Caki2 (cell line): Measurements from ENCODE around the gene NPAS3. TPM values are rescaled to one million over a fixed set of nuclear protein-coding genes. Genes with fewer than 3 reads are reported as not detected.

Experiments
- DNase-seq: peaks from one replicate; pipeline ENCODE4 v3.0.0-alpha.2; 2015; ENCODE audit warnings: low read depth
- in situ Hi-C: cut with HindIII; loops from 2 replicates; pipeline ENCODE4 v1.10.0; 2016; ENCODE audit warnings: low sequenced_read_pairs, low pct_unique_long_range_greater_than_20kb, mixed read lengths
- total RNA-seq: library from RNA; depleted of rRNA; stranded (reverse); fragments of >200 nt; shearing (Covaris generic); gene quantifications from 2 replicates; pipeline ENCODE4 v1.2.3, GENCODE V29; 2014; ENCODE audit warnings: low replicate concordance

The NPAS3 gene
- total RNA-seq, 1 experiment from 2014 or later, result 8.1 TPM

DNA sequence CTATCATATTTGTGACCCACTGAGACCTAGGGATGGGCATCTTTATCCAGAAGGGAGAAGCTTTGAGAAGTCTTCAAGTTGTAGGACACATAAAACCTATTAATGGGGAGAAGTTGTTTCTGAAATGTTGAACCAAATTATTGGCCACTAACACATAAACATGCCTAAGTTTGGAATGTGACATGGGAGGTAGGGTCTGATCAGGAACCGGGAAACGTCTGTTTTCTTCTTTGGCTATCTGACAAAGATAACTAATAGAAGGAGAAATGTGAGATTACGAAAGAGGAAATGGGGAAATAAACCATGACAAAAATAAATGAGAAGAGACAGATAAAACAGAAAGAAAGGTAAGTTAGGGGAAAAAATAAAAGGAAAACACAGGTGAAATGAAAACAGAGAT lies 586.9 kb downstream of the NPAS3 start:
- in situ Hi-C loops, result no loop called here

GRCh38 chr14:33527023-33527634 lies 588.5 kb downstream of the NPAS3 start:
- in situ Hi-C loops, result no loop called here
- no peak for DNase-seq

More for the DNA sequence above, 586.9 kb downstream of the NPAS3 start:
- no peak for DNase-seq

- in situ Hi-C loops, result no loop called here
These were observed 590.0 kb downstream of the NPAS3 start for GRCh38 chr14:33528655-33529054.

DNA sequence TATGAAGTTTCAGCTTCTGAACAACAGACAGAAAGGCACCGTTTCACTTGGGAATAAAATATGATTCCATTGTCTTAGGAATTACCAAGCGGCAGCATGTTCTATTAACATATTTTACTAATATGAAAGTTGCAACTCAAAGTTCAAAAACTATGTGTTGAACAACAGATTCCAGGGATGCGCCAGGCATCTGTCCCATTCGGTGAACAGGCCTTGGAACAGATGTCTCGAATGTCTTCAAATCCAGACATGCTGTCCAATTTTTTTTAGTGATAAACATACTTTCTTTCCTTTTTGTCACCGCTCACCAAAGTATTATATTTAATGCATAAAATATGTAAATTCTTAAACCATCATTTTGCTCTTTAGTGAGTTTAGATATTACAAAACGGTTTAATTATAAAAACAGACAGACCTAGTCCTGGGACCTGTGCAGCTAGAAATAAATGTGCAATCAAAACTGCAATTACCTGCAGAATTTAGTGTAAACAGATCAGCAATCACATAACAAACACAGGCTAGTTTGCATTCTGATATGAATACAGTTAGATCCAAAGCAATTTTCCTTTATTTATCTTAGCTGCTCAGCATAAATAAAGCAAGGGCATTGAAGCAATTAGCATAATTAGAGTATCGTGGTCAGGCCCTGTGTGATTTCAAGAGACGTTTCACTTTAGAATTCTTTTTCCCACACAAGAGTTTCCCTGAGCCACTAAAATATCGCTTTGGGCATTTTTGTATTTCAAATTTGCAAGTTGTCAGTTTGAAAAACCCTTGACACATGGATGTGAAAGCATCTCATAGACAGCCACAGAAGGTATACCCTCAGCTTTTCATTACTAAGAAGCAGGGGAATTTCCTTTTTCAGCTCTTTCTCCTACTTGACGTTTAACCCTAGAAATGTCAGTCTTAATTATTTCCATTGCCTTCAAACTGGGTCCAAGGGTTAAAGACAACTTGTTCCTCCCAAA lies 591.4 kb downstream of the NPAS3 start:
- no peak for DNase-seq
- in situ Hi-C loops, result no loop called here

More at GRCh38 chr14:33528655-33529054, 590.0 kb downstream of the NPAS3 start:
- DNase-seq, result no peak

GRCh38 chr14:33532553-33532952 lies 593.9 kb downstream of the NPAS3 start:
- no peak for DNase-seq

GRCh38 chr14:33534104-33534503 lies 595.4 kb downstream of the NPAS3 start:
- no peak for DNase-seq
- in situ Hi-C loops, result no loop called here

More at GRCh38 chr14:33532553-33532952, 593.9 kb downstream of the NPAS3 start:
- in situ Hi-C loops, result no loop called here

- in situ Hi-C loops, result no loop called here
- DNase-seq, result no peak
These were observed 596.0 kb downstream of the NPAS3 start for GRCh38 chr14:33534632-33535031.

DNA sequence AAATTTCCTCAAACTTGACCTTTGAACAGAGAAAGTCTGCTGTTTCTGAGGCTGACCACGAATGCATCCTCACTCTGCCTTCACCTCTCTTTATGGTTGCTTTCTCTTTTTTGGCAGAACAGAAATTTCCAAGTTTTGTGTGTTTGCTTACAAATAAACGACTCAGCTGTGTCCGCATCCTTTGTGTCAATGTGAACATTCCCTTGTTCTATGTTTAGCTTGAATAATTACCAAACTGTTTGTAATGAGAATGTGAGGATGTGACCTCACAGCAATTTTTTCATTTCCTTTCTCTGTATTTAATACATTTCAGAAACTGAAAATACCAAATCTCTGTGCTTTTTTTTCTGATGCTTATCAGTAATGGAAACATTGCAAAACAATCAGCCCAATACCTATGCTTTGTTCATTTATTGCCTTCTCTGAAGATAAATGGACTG lies 601.3 kb downstream of the NPAS3 start:
- in situ Hi-C loops, result no loop called here
- DNase-seq, result no peak

- DNase-seq, result no peak
- in situ Hi-C loops, result no loop called here
These were observed 602.5 kb downstream of the NPAS3 start for GRCh38 chr14:33541171-33541570.

DNA sequence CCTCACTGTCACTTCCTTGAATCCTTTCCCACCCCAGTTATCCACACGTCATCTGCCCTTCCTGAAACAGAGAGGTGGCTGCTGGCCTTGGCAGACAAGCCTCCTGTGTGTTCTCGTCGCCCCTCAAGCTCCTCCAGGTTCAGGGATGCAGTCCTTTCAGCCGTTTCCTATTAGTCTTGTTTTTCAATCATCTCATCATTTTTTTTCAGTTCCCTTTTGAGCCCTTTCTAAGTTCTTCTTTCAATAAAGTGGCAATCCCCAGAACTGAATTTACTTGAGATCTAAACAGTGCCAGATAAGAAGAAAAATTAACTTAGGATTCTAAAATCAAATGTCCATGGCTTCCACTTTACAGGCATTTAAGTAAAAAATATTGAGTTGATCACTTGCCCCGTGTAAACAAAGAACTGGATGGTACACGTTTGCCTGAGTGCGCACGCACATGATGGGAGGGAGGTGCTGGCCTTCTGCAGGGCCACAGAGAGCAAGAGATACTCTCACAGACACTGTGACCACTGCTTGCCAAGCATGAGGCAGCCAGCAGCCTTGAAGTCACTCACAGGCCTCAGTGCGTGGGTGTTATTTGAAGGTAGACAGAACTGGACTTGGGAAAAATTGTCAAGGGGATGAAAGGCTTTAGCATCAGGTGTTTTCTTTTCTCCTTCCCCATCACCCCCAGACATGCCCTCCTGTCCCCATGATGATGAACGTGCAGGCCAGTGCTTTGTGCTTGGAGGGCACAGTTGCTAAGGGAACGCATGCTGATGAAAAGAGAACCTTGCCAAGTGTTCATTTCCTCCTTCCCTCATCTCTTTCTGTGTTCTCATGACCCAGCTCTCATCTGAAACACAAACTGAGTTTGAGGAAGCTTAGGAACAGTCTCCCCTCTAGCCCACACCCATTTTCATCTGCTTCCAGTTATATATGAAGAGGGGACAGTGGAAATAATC lies 603.9 kb downstream of the NPAS3 start:
- in situ Hi-C loops, result no loop called here
- DNase-seq, result no peak

- in situ Hi-C loops, result no loop called here
- DNase-seq, result no peak
These were observed 607.0 kb downstream of the NPAS3 start for GRCh38 chr14:33545696-33546095.

DNA sequence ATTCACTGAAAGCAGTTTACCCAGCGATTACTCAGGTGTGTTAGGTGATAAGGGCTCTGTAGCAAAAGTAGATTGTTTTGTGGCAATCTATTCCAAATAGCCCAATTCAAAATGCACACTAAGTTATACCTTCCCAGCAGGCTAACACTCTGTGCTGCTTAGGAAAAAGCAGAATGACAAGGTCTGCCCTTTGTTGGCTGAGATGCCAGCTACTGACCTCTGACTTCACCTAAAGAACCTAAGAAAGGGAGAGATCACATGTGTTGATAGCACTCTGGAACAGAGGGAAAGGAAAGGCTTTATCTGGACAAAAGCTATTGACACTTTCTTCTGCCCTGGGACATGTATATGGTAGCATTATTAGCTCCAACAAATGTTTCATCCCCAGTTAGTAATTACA lies 609.9 kb downstream of the NPAS3 start:
- in situ Hi-C loops, result no loop called here
- DNase-seq, result no peak

DNA sequence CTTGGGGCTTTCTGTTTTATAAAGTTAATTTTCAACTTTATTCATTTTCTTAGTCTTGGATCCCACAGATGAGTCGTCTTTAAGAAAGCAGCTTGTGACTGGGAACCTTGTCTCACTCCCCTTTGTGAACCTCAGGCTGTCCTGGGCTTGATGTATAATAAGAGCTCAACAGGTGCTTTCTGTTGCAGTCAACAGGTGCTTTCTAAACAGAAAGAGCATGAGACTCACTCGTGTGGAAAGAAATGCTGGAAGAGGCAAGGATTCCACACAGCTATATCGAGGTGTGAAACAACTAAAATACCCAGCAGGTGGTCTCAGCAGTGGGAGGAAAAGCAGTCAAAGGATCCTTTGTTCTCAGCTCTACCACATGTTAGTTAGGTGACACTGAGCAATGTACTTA lies 613.3 kb downstream of the NPAS3 start:
- in situ Hi-C loops, result no loop called here
- DNase-seq, result peak; percentile 5

GRCh38 chr14:33553706-33554278 lies 615.1 kb downstream of the NPAS3 start:
- in situ Hi-C loops, result no loop called here
- no peak for DNase-seq

GRCh38 chr14:33554988-33555387 lies 616.3 kb downstream of the NPAS3 start:
- in situ Hi-C loops, result no loop called here
- DNase-seq, result no peak

GRCh38 chr14:33555710-33556350 lies 617.2 kb downstream of the NPAS3 start:
- DNase-seq, result no peak
- in situ Hi-C loops, result no loop called here

- no peak for DNase-seq
- in situ Hi-C loops, result no loop called here
These were observed 617.9 kb downstream of the NPAS3 start for GRCh38 chr14:33556382-33557121.
